ENCODE results near the gene PIP4K2A.
"Not testable (repeated sequence)": the region's sequence is repeated elsewhere in the genome, so short reads cannot be mapped to it uniquely, and the experiment has no call there.

PIP4K2A gene

GRCh38 chr10:22514414-22514758 lies 200.0 kb downstream of the PIP4K2A start:
- not testable (repeated sequence) for DNase-seq (ENCODE audit: low read depth in 2 of 2)

DNA sequence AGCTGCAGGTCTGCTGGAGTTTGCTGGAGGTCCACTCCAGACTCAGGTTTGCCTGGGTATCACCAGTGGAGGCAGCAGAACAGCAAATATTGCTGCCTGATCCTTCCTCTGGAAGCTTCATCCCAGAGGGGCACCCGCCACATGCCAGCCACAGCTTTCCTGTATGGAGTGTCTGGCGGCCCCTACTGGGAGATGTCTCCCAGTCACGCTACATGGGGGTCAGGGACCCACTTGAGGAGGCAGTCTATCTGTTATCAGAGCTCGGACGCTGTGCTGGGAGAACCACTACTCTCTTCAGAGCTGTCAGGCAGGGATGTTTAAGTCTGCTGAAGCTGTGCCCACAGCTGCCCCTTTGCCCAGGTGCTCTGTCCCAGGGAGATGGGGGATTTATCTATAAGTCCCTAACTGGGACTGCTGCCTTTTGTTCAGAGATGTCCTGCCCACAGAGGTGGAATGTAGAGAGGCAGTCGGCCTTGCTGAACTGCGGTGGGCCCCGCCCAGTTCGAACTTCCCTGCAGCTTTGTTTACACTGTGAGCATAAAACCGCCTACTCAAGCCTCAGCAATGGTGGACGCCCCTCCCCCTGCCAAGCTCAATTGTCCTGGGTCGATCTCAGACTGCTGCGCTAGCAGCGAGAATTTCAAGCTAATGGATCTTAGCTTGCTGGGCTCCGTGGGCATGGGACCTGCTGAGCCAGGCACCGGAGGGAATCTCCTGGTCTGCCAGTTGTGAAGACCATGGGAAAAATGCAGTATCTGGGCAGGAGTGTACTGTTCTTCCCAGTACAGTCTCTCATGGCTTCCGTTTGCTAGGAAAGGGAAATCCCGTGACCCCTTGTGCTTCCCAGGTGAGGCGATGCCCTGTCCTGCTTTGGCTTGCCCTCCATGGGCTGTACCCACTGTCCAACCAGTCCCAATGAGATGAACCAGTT lies 200.6 kb downstream of the PIP4K2A start:
- not testable (repeated sequence) for DNase-seq (ENCODE audit: low read depth in 2 of 2)

DNA sequence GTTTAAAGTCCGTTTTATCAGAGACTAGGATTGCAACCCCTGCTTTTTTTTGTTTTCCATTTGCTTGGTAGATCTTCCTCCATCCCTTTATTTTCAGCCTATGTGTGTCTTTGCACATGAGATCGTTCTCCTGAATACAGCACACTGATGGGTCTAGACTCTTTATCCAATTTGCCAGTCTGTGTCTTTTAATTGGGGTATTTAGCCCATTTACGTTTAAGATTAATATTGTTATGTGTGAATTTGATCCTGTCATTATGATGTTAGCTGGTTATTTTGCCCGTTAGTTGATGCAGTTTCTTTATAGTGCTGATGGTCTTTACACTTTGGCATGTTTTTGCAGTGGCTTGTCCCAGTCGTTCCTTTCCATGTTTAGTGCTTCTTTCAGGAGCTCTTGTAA lies 202.4 kb downstream of the PIP4K2A start:
- not testable (repeated sequence) for DNase-seq (ENCODE audit: low read depth in 2 of 2)

DNA sequence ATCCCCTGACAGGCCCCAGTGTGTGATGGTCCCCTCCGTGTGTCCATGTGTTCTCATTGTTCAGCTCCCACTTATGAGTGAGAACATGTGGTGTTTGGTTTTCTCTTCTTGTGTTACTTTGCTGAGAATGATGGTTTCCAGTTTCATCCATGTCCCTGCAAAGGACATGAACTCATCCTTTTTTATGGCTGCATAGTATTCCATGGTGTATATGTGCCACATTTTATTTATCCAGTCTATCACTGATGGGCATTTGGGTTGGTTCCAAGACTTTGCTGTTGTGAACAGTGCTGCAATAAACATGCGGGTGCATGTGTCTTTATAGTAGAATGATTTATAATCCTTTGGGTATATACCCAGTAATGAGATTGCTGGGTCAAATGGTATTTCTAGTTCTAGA lies 206.2 kb downstream of the PIP4K2A start:
- not testable (repeated sequence) for DNase-seq (ENCODE audit: low read depth in 2 of 2)

GRCh38 chr10:22505911-22506685 lies 208.3 kb downstream of the PIP4K2A start:
- DNase-seq (ENCODE audit: low read depth in 2 of 2) = peak; percentile 24 to 43

GRCh38 chr10:22504766-22505165 lies 209.6 kb downstream of the PIP4K2A start:
- DNase-seq (ENCODE audit: low read depth in 2 of 2) = no peak

DNA sequence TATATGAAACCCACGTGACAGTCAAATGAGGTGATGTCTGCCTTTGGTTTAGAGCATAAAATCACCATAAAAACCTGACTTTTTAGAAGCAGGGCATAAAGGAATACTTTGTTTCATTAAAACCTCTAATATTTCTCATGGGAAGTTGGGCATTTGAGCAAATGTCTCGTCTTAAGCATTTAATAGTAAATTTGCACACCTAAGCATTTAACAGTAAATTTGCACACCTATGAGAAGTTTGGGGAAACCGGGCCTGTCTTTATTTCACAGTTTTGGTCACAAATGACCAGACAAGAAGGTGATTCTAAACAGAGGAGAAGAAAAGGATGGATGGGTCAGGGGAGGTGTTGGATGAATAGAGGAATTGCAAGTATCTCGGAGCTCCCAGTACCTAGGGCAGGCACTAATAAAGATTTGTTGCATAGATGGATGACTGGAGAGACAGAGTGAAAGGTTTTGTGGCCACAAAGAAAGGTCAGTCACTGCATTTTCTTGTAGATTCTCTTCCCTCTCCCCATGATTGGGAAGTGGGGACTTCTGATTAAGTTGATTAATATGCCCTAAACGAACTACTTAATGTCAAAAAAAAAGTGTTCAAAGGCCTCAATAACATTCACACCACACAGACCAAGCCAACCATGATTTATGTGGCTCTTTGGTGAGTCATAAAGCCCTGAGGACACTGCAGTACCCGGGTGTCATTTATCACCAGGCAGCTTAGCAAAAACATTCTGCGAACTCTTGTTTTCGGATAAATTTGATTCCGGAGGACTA lies 210.9 kb downstream of the PIP4K2A start:
- DNase-seq (ENCODE audit: low read depth in 2 of 2) = no peak

- no peak for DNase-seq (ENCODE audit: low read depth in 2 of 2)
Observed at GRCh38 chr10:22501863-22502262, 212.5 kb downstream of the PIP4K2A start.

GRCh38 chr10:22501413-22501812 lies 213.0 kb downstream of the PIP4K2A start:
- no peak for DNase-seq (ENCODE audit: low read depth in 2 of 2)

GRCh38 chr10:22500656-22501340 lies 213.6 kb downstream of the PIP4K2A start:
- no peak for DNase-seq (ENCODE audit: low read depth in 2 of 2)

- not testable (repeated sequence) for DNase-seq (ENCODE audit: low read depth in 2 of 2)
Observed at GRCh38 chr10:22499973-22500372, 214.4 kb downstream of the PIP4K2A start.

DNA sequence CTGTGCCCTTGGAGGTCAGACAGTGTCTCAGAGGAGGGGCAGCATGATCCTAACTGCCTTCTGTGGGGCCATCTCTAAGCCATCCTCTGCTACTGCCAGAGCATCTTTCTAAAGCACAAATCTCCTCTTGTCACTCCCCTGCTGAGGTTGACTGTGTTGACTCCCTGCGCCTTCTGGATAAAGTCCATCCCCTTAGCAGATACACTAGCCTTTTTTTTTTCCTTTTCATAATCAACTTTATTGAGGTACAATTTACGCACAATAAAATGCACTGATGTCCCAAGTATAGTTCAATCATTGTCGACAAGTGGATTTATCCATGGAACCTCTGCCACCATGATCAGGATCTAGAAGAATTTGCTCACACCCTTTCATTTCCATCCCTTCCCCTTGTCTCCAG lies 219.0 kb downstream of the PIP4K2A start:
- no peak for DNase-seq (ENCODE audit: low read depth in 2 of 2)

DNA sequence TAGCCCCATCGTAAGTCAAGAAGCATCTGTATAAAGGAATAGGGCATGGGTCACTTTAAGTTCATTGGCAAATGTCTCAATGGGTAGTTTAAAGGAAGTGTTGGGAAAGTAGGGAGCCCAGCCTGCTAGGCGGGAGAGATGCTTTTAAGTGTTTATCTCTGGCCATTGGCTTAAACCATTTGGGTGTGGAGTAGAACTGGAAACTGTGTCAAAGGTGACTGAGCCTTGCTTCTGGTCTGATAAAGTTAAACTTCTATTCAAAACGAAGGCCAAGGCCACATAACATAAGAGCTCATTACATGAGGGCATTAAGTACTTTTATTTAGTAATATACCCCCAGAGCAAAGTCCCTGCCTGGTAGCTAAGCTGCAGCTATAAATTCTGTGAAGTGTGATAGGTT lies 220.4 kb downstream of the PIP4K2A start:
- no peak for DNase-seq (ENCODE audit: low read depth in 2 of 2)

DNA sequence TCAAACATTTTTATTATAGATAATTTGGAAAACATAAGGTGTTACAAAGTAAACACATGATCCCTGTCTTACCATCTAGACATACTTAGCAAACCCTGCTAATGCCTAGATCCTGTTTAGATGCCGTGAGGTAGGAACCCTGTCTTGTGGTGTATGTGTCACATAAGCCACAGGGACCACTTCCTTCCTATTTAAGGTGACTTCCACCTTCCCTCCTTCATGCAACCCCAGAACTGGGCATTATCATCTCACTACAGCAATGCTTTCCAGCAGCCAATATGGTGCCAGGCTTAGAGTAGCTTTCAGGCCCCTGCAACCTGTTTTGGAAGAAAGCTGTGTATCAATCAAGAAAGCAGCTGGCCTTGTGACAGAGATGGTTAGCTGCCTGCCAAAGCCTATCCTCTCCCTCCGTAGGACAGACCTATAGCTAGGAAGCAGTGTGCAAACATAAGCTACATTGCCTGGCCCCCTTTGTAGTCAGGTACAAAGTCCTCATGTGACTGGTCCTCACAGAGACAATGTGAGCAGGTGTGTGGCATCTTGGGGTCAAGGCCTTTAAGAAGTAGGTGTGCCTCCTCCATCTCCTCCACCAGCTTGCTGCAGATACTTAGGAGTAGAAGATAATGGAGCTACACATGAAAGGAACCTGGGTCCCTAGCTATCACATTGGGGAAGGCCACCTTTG lies 222.3 kb downstream of the PIP4K2A start:
- peak; percentile 10 to 19 for DNase-seq (ENCODE audit: low read depth in 2 of 2)

DNA sequence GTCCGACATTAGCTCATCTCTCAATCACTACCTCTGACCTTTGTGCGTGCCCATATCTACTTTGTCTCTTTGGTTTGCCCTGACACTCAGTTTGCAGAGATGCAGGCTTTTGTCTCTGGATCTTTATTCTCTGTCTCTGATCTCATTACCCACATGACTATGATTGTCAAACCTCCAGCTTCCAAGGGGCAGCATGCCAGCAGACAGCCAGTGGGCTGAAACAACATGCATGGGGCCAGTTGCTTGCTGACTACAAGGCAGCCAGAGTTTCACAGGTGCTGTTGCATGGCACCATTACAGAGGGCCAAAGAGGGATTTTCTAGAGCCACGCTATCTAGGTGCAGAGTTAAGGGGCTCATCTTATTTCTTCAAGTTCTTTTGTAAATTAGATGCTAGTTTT lies 222.9 kb downstream of the PIP4K2A start:
- DNase-seq (ENCODE audit: low read depth in 2 of 2) = no peak

GRCh38 chr10:22489975-22490374 lies 224.4 kb downstream of the PIP4K2A start:
- DNase-seq (ENCODE audit: low read depth in 2 of 2) = no peak

GRCh38 chr10:22489467-22489866 lies 224.9 kb downstream of the PIP4K2A start:
- DNase-seq (ENCODE audit: low read depth in 2 of 2) = no peak

GRCh38 chr10:22486431-22486830 lies 227.9 kb downstream of the PIP4K2A start:
- no peak for DNase-seq (ENCODE audit: low read depth in 2 of 2)
